Activated CD8-positive, alpha-beta memory T cell treated with anti-CD3 and anti-CD28 coated beads, Interleukin-2, amount 50 U/mL, for 48 hours (primary cell): Measurements from ENCODE around the gene DCUN1D2.
"Not testable (repeated sequence)": the region's sequence is repeated elsewhere in the genome, so short reads cannot be mapped to it uniquely, and the experiment has no call there.

Experiments
- DNase-seq: peaks from one replicate; pipeline ENCODE4 v3.0.0-alpha.2; 2020

Gene DCUN1D2

GRCh38 chr13:113461022-113461751 is 29.3 kb downstream of the DCUN1D2 start:
- DNase-seq = no peak

GRCh38 chr13:113460599-113460998 is 29.9 kb downstream of the DCUN1D2 start:
- no peak for DNase-seq

GRCh38 chr13:113460064-113460555 is 30.4 kb downstream of the DCUN1D2 start:
- DNase-seq = no peak

- no peak for DNase-seq
Measured at GRCh38 chr13:113458253-113459065, 32.1 kb downstream of the DCUN1D2 start.

GRCh38 chr13:113457510-113457909 is 33.0 kb downstream of the DCUN1D2 start:
- DNase-seq = no peak

GRCh38 chr13:113456116-113456702 is 34.3 kb downstream of the DCUN1D2 start:
- DNase-seq = peak; percentile 34

GRCh38 chr13:113455384-113455783 is 35.1 kb downstream of the DCUN1D2 start:
- peak; percentile 48 for DNase-seq

- peak; percentile 7 for DNase-seq
Measured at GRCh38 chr13:113454936-113455335, 35.6 kb downstream of the DCUN1D2 start.

- no peak for DNase-seq
Measured at GRCh38 chr13:113452942-113453901, 37.3 kb downstream of the DCUN1D2 start, which contains the start of gene ADPRHL1. ADPRHL1 (minus strand) TSS chr13:113453488; CDS start chr13:113453437, 51 bp downstream.

GRCh38 chr13:113452466-113452865 is 38.0 kb downstream of the DCUN1D2 start:
- no peak for DNase-seq

GRCh38 chr13:113451951-113452421 is 38.5 kb downstream of the DCUN1D2 start:
- no peak for DNase-seq

- not testable (repeated sequence) for DNase-seq
Measured at GRCh38 chr13:113450861-113451620, 39.5 kb downstream of the DCUN1D2 start.

GRCh38 chr13:113450348-113450744 is 40.2 kb downstream of the DCUN1D2 start:
- DNase-seq = not testable (repeated sequence)

GRCh38 chr13:113449693-113450347 is 40.7 kb downstream of the DCUN1D2 start:
- DNase-seq = no peak

- DNase-seq = no peak
Measured at GRCh38 chr13:113448885-113449692, 41.4 kb downstream of the DCUN1D2 start.

- no peak for DNase-seq
Measured at GRCh38 chr13:113448545-113448884, 42.0 kb downstream of the DCUN1D2 start.

- no peak for DNase-seq
Measured at GRCh38 chr13:113447596-113447995, 42.9 kb downstream of the DCUN1D2 start.

- DNase-seq = no peak
Measured at GRCh38 chr13:113446488-113446854, 44.0 kb downstream of the DCUN1D2 start.

- DNase-seq = no peak
Measured at GRCh38 chr13:113445791-113446487, 44.6 kb downstream of the DCUN1D2 start.
